Fibroblast of villous mesenchyme (primary cell): ENCODE results near the gene LDHAL6B. TPM values are rescaled to one million over a fixed set of nuclear protein-coding genes. Genes with fewer than 3 reads are reported as not detected.
A peak's percentile ranks its signal among the peaks of the same experiment; 100 is the strongest.

Source experiments
- DNase-seq: peaks from one replicate; pipeline ENCODE4 v3.0.0-alpha.2; 2010; ENCODE audit warnings: low read depth
- H3K4me3 ChIP-seq: 2 replicates; pipeline ENCODE4 v1.5.1; 2011; ENCODE audit warnings: low read depth, mild to moderate bottlenecking, low read length
- CTCF ChIP-seq: IDR thresholded peaks from 2 replicates; pipeline ENCODE4 v1.5.1; 2012; ENCODE audit warnings: low read depth, mild to moderate bottlenecking, low read length; ENCODE audit not compliant: insufficient read depth
- total RNA-seq: library from RNA; depleted of rRNA; stranded (reverse); fragments of >200 nt; gene quantifications from 2 replicates; pipeline ENCODE4 v1.2.3, GENCODE V29; 2012

LDHAL6B gene
- total RNA-seq, 1 donor: not detected

DNA sequence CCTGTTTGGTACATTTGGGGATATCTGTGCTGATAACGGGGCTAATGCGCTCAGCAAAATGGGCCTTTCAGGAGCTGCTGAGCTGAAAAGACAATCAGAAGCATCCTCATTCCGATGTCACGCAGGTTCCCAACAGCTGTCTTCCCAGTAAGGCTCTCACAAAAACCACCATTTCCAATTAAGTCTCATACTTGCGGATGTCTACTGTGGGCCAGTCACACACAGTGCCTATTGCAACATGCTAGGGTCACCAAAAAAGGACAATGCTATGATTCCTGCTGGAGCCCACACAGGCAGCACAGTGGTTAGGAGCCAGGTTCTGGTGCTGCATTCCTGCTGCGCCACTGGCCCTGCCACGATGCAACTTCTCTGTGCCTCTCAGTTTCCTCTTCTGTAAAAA lies 16.4 kb upstream of the LDHAL6B start:
- no peak for TF ChIP-seq CTCF
- no peak overlapping the region for H3K4me3 ChIP-seq
- peak; percentile 70 for DNase-seq

DNA sequence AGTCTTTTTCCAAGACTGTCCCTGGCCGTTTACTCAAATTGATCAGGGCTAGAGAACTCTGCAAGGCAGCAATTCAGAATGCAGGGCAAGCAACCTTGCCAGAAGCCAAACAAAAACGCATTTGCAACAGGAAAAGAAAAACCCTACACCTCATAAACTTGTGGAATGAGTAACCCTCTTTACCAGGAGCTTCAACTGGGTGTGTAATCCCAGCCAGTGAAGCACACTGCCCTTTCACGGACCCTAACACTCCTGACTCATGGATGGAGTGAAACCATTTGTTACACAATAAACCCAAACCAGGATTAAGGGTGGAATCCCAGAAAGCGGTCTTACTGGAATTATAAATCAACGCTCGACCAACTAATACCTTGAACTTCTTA lies 14.8 kb upstream of the LDHAL6B start:
- TF ChIP-seq CTCF: no peak
- peak overlapping the region; percentile 22 for H3K4me3 ChIP-seq
- peak; percentile 99 for DNase-seq

GRCh38 chr15:59194639-59195325 lies 11.9 kb upstream of the LDHAL6B start:
- DNase-seq: no peak
- TF ChIP-seq CTCF: no peak
- no peak overlapping the region for H3K4me3 ChIP-seq

GRCh38 chr15:59196416-59196815 lies 10.2 kb upstream of the LDHAL6B start:
- no peak for TF ChIP-seq CTCF
- no peak for DNase-seq

DNA sequence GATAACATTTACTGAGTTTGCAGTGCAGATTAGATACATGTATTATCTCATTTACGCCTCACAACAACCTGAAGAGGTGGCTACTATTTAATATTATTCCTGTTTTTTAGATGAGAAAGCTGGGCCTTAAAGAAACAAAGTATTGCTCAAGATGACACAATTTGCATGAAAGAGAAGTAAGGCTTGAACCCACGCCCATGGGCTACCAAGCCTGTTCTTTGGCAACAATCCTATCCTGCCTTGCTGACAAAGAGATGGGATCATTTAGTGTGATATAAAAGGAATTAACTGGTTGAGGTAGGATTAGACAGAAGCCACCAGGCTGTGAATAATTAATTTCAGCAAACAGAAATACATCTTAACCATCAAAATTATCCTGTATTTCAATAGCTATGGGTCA lies 9.2 kb upstream of the LDHAL6B start:
- DNase-seq: no peak
- no peak for TF ChIP-seq CTCF
- no peak overlapping the region for H3K4me3 ChIP-seq

More at GRCh38 chr15:59196416-59196815, 10.2 kb upstream of the LDHAL6B start:
- no peak overlapping the region for H3K4me3 ChIP-seq

DNA sequence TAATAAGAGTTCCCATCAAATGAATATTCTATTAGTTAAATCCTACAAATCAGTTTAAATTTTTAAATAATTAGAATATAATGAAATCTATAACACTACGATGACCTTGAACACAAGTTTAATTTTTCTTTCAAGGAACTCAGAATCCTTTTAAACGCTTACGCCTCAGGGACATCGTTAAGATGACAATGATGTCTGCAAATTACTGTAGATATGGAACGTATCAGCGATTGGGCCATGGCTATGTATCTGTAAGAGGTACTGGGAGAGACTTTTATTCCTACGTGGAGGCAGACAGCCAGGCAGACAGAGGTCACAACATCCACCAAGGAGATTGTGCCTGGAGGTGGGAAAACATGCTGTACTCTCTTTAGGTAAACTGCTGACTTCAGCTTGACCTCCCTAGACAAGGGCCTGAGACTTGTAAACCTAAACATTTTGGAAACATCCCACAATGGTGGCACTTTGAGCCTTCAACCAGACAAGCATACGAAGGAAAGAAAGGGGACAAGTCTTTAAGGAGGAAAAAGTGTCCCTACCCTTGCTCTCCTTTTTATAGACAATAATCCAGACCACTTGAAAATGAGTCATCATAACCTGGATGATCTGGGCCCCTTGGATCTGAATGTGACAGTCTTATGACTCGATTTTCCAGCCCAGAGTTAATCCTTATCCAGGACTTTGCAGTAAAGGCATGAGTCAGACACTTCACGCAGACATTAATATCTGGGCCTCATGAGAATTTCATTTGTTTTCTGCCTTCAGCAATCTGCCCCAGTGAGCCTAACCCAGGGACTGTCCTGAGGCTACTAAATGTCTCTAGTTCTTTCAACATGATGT lies 6.8 kb upstream of the LDHAL6B start:
- DNase-seq: peak; percentile 93
- H3K4me3 ChIP-seq: no peak overlapping the region
- no peak for TF ChIP-seq CTCF
